ENCODE results near the gene ZNF148.

DNA sequence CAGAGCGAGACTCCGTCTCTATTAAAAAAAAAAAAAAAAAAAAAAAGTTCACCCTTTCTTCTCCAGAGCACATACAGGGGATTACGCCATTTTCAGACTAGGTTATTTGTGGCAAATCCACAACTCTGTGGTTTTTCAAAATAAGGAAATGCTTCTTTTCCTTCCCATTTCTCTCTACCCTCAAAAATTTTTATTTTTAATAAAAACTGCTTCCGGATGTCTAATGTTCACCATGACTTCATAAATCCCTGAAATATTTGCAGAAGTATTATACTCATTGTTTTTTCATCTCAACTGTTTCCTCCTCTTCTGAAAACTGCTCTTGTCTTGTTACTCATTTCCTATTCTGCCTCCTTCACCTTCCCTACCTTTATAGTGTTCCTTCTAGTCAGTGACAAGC is 117.6 kb downstream of the ZNF148 start:
- TF ChIP-seq SMAD3 (CRISPR knock-in tag; IDR thresholded peaks at IDR 0.05; ENCODE audit: borderline replicate concordance) = no peak
- TF ChIP-seq CTCF (IDR thresholded peaks at IDR 0.05) = no peak
- TF ChIP-seq PRRX2 (CRISPR knock-in tag; IDR thresholded peaks at IDR 0.05) = no peak
- TF ChIP-seq, protein P1, sequence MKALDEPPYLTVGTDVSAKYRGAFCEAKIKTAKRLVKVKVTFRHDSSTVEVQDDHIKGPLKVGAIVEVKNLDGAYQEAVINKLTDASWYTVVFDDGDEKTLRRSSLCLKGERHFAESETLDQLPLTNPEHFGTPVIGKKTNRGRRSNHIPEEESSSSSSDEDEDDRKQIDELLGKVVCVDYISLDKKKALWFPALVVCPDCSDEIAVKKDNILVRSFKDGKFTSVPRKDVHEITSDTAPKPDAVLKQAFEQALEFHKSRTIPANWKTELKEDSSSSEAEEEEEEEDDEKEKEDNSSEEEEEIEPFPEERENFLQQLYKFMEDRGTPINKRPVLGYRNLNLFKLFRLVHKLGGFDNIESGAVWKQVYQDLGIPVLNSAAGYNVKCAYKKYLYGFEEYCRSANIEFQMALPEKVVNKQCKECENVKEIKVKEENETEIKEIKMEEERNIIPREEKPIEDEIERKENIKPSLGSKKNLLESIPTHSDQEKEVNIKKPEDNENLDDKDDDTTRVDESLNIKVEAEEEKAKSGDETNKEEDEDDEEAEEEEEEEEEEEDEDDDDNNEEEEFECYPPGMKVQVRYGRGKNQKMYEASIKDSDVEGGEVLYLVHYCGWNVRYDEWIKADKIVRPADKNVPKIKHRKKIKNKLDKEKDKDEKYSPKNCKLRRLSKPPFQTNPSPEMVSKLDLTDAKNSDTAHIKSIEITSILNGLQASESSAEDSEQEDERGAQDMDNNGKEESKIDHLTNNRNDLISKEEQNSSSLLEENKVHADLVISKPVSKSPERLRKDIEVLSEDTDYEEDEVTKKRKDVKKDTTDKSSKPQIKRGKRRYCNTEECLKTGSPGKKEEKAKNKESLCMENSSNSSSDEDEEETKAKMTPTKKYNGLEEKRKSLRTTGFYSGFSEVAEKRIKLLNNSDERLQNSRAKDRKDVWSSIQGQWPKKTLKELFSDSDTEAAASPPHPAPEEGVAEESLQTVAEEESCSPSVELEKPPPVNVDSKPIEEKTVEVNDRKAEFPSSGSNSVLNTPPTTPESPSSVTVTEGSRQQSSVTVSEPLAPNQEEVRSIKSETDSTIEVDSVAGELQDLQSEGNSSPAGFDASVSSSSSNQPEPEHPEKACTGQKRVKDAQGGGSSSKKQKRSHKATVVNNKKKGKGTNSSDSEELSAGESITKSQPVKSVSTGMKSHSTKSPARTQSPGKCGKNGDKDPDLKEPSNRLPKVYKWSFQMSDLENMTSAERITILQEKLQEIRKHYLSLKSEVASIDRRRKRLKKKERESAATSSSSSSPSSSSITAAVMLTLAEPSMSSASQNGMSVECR (CRISPR knock-in tag; IDR thresholded peaks at IDR 0.05; ENCODE audit: borderline replicate concordance) = no peak
- no peak for TF ChIP-seq ZNF121 (CRISPR knock-in tag; IDR thresholded peaks at IDR 0.05)
- no peak for TF ChIP-seq NR2C2 (CRISPR knock-in tag; IDR thresholded peaks at IDR 0.05)
